NB4 (cell line): ENCODE measurements around the gene ANKLE1.

Experiments
- MYC ChIP-seq: IDR thresholded peaks from 2 replicates; pipeline ENCODE4 v1.6.1; 2011; ENCODE audit warnings: low read depth, low read length
- POLR2A ChIP-seq: IDR thresholded peaks from 2 replicates; pipeline ENCODE4 v1.6.1; 2011; ENCODE audit warnings: mild to moderate bottlenecking; ENCODE audit not compliant: insufficient read length; ENCODE audit errors: extremely low read depth
- TF ChIP-seq, protein P1 (sequence below): IDR thresholded peaks from one replicate; pipeline ENCODE4 v1.5.1; 2012; ENCODE audit warnings: low read depth, low read length

DNA sequence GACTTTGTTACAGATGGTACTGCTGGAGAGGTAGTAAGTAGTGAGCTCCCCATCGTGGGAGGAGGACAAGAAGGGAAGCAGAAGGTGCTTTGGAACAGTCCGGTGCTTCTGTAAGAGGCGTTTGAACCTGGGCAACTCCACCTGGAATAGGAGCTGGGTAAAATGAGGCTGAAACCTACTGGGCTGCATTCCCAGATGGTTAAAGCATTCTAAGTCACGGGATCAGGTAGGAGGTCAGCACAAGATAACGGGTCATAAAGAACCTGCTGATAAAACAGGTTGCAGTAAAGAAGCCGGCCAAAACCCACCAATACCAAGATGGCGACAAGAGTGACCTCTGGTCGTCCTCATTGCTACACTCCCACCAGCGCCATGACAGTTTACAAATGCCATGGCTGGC is 5.1 kb downstream of the ANKLE1 start:
- TF ChIP-seq, protein P1, sequence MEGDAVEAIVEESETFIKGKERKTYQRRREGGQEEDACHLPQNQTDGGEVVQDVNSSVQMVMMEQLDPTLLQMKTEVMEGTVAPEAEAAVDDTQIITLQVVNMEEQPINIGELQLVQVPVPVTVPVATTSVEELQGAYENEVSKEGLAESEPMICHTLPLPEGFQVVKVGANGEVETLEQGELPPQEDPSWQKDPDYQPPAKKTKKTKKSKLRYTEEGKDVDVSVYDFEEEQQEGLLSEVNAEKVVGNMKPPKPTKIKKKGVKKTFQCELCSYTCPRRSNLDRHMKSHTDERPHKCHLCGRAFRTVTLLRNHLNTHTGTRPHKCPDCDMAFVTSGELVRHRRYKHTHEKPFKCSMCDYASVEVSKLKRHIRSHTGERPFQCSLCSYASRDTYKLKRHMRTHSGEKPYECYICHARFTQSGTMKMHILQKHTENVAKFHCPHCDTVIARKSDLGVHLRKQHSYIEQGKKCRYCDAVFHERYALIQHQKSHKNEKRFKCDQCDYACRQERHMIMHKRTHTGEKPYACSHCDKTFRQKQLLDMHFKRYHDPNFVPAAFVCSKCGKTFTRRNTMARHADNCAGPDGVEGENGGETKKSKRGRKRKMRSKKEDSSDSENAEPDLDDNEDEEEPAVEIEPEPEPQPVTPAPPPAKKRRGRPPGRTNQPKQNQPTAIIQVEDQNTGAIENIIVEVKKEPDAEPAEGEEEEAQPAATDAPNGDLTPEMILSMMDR: no peak
- TF ChIP-seq POLR2A (no peak), MYC (no peak)
